GM21515 (cell line): ENCODE results near the gene PCBP2.
A peak's percentile ranks its signal among the peaks of the same experiment; 100 is the strongest.
"Not testable (repeated sequence)": the region's sequence is repeated elsewhere in the genome, so short reads cannot be mapped to it uniquely, and the experiment has no call there.

ENCODE experiments used
- ATAC-seq: cut with Tn5 transposase; IDR thresholded peaks from one replicate; pipeline ENCODE4 v1.9.1; 2021; ENCODE audit not compliant: unreplicated experiment

Gene PCBP2

GRCh38 chr12:53439582-53439981 lies 12.3 kb upstream of the PCBP2 start:
- not testable (repeated sequence) for ATAC-seq

DNA sequence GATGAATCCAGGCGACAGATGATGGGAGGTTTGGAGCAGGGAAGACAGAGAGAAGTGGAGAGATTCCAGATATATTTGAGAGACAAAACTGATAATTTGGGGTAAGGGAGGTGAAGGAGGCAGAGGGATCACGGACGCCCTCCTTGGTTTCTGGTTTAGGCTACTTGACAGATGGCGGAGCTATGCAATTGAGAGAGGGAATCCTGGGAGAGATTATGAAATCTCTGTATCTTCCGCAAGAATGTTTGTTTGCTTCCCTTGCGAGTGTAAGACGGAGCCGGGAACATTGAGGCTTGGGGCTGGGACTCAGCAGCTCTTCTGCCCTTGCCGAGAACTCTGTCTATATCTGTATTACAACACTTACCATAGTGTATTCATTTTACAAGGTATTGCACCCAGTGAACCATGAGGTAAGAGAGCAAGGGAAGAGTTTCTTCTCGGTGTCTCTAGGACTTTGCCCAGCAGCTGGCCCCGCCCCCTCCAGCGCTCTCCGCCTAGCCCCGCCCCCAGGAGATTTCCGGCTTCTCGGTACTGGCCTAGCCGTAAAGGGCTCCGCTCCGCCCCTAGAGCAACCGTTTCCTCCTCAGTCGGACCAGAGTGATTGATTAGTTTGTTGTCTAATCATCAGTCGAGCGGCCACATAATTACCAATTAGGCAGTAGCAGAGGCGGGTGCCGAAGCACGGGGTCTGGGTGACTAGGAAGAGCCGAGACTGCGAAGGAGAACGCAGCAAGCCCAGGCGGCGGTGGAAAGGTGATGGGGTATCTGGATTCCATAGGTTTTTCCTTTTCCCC lies 10.7 kb upstream of the PCBP2 start, which contains the start of gene PRR13:
TSS of gene PRR13 (plus strand) at position 695 of the 794 bp plus-strand sequence. CDS start 981 bp downstream, outside the sequence.
- peak; percentile 98 for ATAC-seq

- no peak for ATAC-seq
Observed at GRCh38 chr12:53443955-53444354, 7.9 kb upstream of the PCBP2 start.

GRCh38 chr12:53444593-53445325 lies 7.1 kb upstream of the PCBP2 start:
- ATAC-seq = not testable (repeated sequence)

- ATAC-seq = no peak
Observed at GRCh38 chr12:53450936-53451335, 966 bp upstream of the PCBP2 start.

- no peak for ATAC-seq
Observed at GRCh38 chr12:53452159-53453077, 516 bp downstream of the PCBP2 start.

GRCh38 chr12:53453953-53454640 lies 2.2 kb downstream of the PCBP2 start:
- ATAC-seq = no peak

DNA sequence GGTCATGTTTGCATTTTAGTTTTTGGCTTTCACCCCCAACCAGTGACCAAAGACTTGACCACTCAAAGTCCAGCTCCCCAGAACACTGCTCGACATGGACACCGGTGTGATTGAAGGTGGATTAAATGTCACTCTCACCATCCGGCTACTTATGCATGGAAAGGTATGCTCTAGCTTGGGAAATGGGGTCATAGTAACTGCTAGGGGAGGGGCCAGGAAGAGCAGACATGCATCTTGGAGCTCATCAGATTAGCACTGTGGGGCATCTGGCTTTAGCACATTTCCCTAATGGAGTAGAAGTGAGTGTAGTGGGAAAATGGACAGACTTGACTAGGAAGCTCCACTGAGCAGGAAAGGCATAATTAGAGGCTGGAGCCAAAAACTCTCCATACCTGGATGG lies 2.8 kb downstream of the PCBP2 start:
- ATAC-seq = no peak

- no peak for ATAC-seq
Observed at GRCh38 chr12:53456654-53457366, 4.9 kb downstream of the PCBP2 start.

DNA sequence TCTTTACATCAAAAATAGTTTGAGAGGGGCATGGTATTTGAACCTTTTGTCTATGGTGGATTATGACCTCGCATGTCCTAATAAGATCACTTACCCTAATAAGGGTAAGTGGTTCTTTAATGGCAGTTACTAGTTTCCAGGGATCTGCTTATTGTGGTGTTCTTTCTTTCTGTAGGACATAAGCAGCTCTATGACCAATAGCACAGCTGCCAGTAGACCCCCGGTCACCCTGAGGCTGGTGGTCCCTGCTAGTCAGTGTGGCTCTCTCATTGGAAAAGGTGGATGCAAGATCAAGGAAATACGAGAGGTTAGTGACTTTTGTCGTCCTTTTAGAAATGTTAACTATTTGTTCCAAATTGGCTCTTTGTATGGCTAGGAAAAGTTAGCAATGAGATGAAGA lies 7.2 kb downstream of the PCBP2 start:
- no peak for ATAC-seq

DNA sequence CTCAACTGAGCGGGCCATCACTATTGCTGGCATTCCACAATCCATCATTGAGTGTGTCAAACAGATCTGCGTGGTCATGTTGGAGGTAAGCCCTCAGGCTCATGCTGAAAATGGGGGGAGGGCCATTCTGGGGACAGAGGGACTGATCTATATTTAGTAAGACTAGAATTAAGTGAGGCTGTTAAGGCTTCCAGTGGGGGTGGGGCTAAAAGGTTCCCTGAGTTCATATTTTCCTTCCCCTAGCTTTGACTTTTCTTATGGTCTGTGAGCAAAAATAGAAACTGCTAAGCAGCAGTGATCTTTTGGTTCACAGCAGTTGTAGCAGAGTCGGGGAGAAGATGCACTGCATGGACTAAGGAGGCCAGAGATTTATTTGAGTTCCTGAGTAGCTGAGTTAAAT lies 9.2 kb downstream of the PCBP2 start:
- no peak for ATAC-seq

DNA sequence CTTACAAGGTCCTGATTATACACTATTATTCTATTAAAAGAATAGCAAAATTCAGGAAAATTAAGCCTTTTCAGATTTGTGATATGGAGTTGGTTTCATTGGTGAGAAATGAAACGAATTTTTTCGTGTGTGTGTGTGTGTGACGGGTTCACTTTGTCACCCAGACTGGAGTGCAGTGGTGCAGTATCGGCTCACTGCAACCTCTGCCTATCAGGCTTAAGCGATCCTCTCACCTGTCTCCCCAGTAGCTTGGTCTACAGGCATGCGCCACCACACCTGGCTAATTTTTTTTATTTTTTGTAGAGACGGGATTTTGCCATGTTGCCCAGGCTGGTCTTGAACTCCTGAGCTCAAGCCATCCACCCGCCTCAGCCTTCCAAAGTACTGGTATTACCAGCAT lies 9.7 kb downstream of the PCBP2 start:
- no peak for ATAC-seq

DNA sequence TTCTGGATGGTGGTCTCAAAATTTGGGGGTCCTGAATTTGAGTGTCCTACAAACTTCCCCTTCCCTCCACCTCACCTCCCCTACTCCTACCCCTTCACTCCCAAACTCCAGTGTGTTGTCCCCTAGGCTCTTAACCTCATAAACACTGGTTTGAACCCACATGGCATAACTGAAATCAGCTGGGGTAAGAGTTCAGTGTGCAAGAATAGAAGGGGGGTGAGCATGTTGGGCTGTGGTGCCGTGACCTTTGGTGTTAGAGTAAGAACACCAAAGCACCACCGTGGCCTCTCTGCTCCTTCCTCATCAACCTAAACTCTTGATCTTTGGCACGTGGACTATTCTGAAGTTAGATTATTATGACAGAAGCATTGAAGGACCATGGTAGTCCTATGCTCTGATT lies 11.0 kb downstream of the PCBP2 start:
- ATAC-seq = no peak

- ATAC-seq = no peak
Observed at GRCh38 chr12:53463802-53464560, 12.1 kb downstream of the PCBP2 start.

DNA sequence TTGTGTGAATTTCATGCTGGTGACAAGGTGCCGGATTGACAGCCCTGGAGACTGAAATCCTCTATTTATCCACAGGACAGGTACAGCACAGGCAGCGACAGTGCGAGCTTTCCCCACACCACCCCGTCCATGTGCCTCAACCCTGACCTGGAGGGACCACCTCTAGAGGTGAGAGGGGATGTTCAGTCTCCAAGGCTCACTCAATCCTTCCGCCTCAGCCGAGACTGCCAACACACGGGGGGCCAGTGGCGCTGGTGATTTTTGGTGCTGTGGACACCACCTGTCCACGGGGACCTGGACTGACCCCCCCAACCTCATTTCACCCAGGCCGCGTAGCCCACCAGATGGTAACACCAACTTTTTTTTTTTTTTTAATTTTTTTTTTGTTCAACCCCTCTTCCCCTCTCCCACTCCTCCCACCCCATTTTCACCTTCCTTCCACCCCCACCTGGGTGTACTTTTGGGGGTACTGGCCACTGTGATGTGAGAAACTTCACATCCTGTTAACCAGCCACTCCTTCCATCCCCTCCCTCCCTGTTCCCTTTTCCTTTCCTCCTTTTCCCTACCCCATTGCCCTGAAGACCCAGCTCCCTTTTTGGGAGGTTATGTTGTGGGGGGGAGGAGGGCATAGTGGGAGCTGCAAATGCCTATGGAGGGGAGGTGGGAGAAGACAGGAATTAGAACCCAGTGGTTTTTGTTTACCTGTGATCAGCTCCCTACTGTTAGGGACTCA lies 12.9 kb downstream of the PCBP2 start:
- ATAC-seq = no peak

- ATAC-seq = no peak
Observed at GRCh38 chr12:53465679-53466078, 13.8 kb downstream of the PCBP2 start.

DNA sequence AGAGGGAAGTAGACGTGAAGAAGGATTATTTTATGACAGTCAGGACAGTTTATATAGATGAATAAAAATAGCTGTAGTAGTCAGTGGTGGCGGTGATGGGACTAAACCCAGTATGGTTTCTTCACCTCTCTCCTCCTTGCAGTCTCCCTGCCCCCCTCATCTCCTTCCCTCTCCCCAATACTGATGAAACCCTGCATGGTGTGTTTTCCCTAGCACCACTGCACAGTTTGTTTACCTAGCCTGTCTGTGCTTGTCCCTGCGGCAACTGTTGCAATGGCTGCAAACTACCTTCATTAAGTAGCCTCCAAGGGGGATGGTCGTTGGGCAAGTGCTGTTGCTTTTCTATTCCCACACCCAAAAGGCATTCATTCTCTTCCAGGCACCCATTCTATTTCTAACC lies 14.7 kb downstream of the PCBP2 start:
- ATAC-seq = no peak

GRCh38 chr12:53467082-53467481 lies 15.2 kb downstream of the PCBP2 start:
- no peak for ATAC-seq

DNA sequence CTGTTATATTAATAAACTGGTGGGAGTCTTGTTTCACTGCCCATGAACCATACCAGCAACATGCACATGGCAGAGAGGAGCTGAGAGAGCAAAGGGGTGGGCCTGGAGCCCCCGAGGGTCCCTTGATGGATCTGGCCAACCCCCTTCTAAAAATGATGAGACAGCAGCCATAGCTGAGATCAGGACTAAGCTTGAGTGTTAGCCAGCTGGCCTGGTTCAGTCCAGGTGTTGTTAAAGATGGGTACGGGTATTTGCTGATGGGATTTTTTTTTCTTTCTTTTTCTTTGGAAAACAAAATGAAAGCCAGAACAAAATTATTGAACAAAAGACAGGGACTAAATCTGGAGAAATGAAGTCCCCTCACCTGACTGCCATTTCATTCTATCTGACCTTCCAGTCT lies 16.0 kb downstream of the PCBP2 start:
- no peak for ATAC-seq
